HCT116 (cell line): ENCODE data around the gene ETFA. TPM values are rescaled to one million over a fixed set of nuclear protein-coding genes. Genes with fewer than 3 reads are reported as not detected.

Source experiments
- total RNA-seq: library from RNA; stranded (reverse); gene quantifications from one replicate; pipeline ENCODE4 v1.2.1, GENCODE V29; 2021; ENCODE audit not compliant: unreplicated experiment

ETFA gene
- total RNA-seq, 1 experiment from 2014 or later = 144 TPM

Other genes starting within 250 kb of the ETFA start
- gene ISL2, start 25.3 kb upstream of the ETFA start, total RNA-seq = 11.6 TPM